ENCODE data around the gene ARHGEF11. TPM values are rescaled to one million over a fixed set of nuclear protein-coding genes. Genes with fewer than 3 reads are reported as not detected.

The ARHGEF11 gene
- total and polyA plus RNA-seq, 9 of the 15 experiments (the other 6 are each of a cell fraction or from before 2014, with no cell fraction given), result 0.14 to 15.5 (median 9.0) TPM

GRCh38 chr1:156947127-156947526 lies 98.4 kb downstream of the ARHGEF11 start:
- H3K79me2 ChIP-seq (ENCODE audit: control insufficient read depth, insufficient read depth, low read length), result no peaks in the 10 kb centered on the region
- FAIRE-seq (no peak), DNase-seq (ENCODE audit: extremely low read depth in 1 of 4, low spot score in 3 of 4) (no peak), ATAC-seq (no peak)
- H3K36me3 ChIP-seq (ENCODE audit: control insufficient read depth, insufficient read depth, low read length), result peaks cover 70% of the 10 kb centered on the region; the same call in 2 of the 3 replicates
- POLR2A ChIA-PET, result interaction anchor here (0.7 to 1.6 kb wide), 2 partner anchors 10 kb away, joined by 3 to 5 read pairs; no protein-coding TSS in a partner anchor
- in situ Hi-C loops (cut with MboI), result no loop called here
- intact Hi-C loops (cut with micrococcal nuclease), result no loop called here
- H3K9ac ChIP-seq (ENCODE audit: insufficient read depth in 1 of 2, low read depth in 2 of 2, low read length in 2 of 2), result no peak overlapping the region
- H2AFZ ChIP-seq (ENCODE audit: low read depth, low read length), result no peak overlapping the region
- no peak overlapping the region for H3K4me3 ChIP-seq
- BruUV-seq (replicated peaks), result no TSS peak
- H3K4me2 ChIP-seq (ENCODE audit: insufficient read depth, low read length), result no peak overlapping the region
- CTCF ChIA-PET (ENCODE audit: low intra/inter-chr PET ratio), result no interaction called here
- no peak overlapping the region for H3K27ac ChIP-seq (ENCODE audit: extremely low read depth, low read depth, low read length)
- TF ChIP-seq THRAP3 (IDR thresholded peaks at IDR 0.05; ENCODE audit: borderline replicate concordance) (no peak), CBX5 (IDR thresholded peaks at IDR 0.05; ENCODE audit: borderline replicate concordance, low read depth) (no peak), ZNF77 (CRISPR knock-in tag; IDR thresholded peaks at IDR 0.05) (no peak), NFIX (CRISPR knock-in tag; IDR thresholded peaks at IDR 0.05; ENCODE audit: low read depth) (no peak), POLR2G (IDR thresholded peaks at IDR 0.05; ENCODE audit: low read depth, low read length) (no peak), POLR2AphosphoS2 (IDR thresholded peaks at IDR 0.05; ENCODE audit: low read length) (no peak)
- no peaks in the 10 kb centered on the region for H3K9me3 ChIP-seq (replicated peaks; ENCODE audit: control insufficient read depth, insufficient read depth, low read depth, low read length)
- no peaks in the 10 kb centered on the region for H4K20me1 ChIP-seq (replicated peaks; ENCODE audit: control insufficient read depth, insufficient read depth, low read length)
- H3K9me1 ChIP-seq (ENCODE audit: control insufficient read depth, insufficient read depth, low read length), result no peaks in the 10 kb centered on the region
- WGBS (ENCODE audit: insufficient coverage, low coverage, missing lambda C conversion rate), result 82% methylated on average over 9 of the region's 9 CpGs
- no peaks in the 10 kb centered on the region; a peak in 1 of 5 replicates for H3K4me1 ChIP-seq (replicated peaks in 1 of 2; ENCODE audit: control insufficient read depth in 2 of 2, insufficient read depth in 2 of 2, low read length in 2 of 2)
- no peaks in the 10 kb centered on the region for H3K27me3 ChIP-seq (ENCODE audit: control insufficient read depth in 2 of 2, insufficient read depth in 2 of 2, low read length in 2 of 2)

All from K562 (cell line).